SK-N-SH (cell line): Measurements from ENCODE around the gene TRIP13. TPM values are rescaled to one million over a fixed set of nuclear protein-coding genes. Genes with fewer than 3 reads are reported as not detected.
A peak's percentile ranks its signal among the peaks of the same experiment; 100 is the strongest.

Source experiments
- CTCF ChIA-PET: fragments of 300-600, 350-600 bp; formaldehyde crosslinking; extraction: SDS; loops from one replicate; lab custom pipeline; 2021; lab: Yijun Ruan, JAX
- POLR2A ChIA-PET: fragments of 350-600 bp; sonication (Branson Sonifier 250); formaldehyde crosslinking; extraction: SDS; loops from one replicate; lab custom pipeline; 2020; ENCODE audit warnings: antibody characterized with exemption, inconsistent platforms; lab: Yijun Ruan, JAX
- DNase-seq: peaks from one replicate; pipeline ENCODE4 v3.0.0; 2012
- H2AFZ ChIP-seq: fragments of 200-600 bp; sonication (generic); 2 replicates; pipeline ENCODE4 v1.8.1; 2016; ENCODE audit warnings: antibody characterized with exemption, mild to moderate bottlenecking, low read depth
- H3F3A ChIP-seq: fragments of 200-600 bp; sonication (generic); replicated peaks from 2 replicates; pipeline ENCODE3; 2016; ENCODE audit warnings: antibody characterized with exemption, mild to moderate bottlenecking; ENCODE audit not compliant: insufficient read depth
- H3K27ac ChIP-seq, 2 experiments: fragments of 200-500 bp in 1 of 2; fragments of 200-600 bp in 1 of 2; sonication (Bioruptor generic) in 1 of 2; sonication (generic), shearing (Covaris generic) in 1 of 2; 2 replicates each; pipeline versions ENCODE4 v1.5.1 to v1.6.1; 2014 to 2016; ENCODE audit warnings: low read depth in 2 of 2, inconsistent platforms in 1 of 2, low read length in 1 of 2, mild to moderate bottlenecking in 1 of 2, mixed read lengths in 1 of 2
- H3K27me3 ChIP-seq: fragments of 200-600 bp; sonication (generic), shearing (Covaris generic); 2 replicates; pipeline ENCODE4 v1.6.1; 2016; ENCODE audit warnings: mixed run types; ENCODE audit not compliant: insufficient read depth
- H3K36me3 ChIP-seq, 2 experiments: fragments of 200-500 bp in 1 of 2; fragments of 200-600 bp in 1 of 2; sonication (Bioruptor generic) in 1 of 2; sonication (generic) in 1 of 2; replicated peaks in 1 of 2; 2 replicates each; pipeline versions ENCODE3 to v1.5.1; 2014 to 2016; ENCODE audit warnings: low read length in 1 of 2, mild to moderate bottlenecking in 1 of 2; ENCODE audit not compliant: insufficient read depth in 2 of 2, control insufficient read depth in 1 of 2
- H3K4me1 ChIP-seq, 2 experiments: fragments of 200-500 bp in 1 of 2; fragments of 200-600 bp in 1 of 2; sonication (Bioruptor generic) in 1 of 2; sonication (generic), shearing (Covaris generic) in 1 of 2; 2 replicates each; pipeline versions ENCODE4 v1.5.1 to v1.6.1; 2014 to 2016; ENCODE audit warnings: low read depth in 1 of 2, low read length in 1 of 2, mixed run types in 1 of 2; ENCODE audit not compliant: insufficient read depth in 2 of 2, control insufficient read depth in 1 of 2
- H3K4me2 ChIP-seq: fragments of 200-600 bp; sonication (generic), shearing (Covaris generic); 2 replicates; pipeline ENCODE4 v1.6.1; 2017; ENCODE audit warnings: mixed run types
- H3K4me3 ChIP-seq, 2 experiments: fragments of 200-500 bp in 1 of 2; fragments of 200-600 bp in 1 of 2; sonication (Bioruptor generic) in 1 of 2; sonication (generic), shearing (Covaris generic) in 1 of 2; 2 replicates each; pipeline versions ENCODE4 v1.5.1 to v1.8.1; 2014 to 2016; ENCODE audit warnings: low read depth in 2 of 2, inconsistent platforms in 1 of 2, low read length in 1 of 2, mild to moderate bottlenecking in 1 of 2, mixed read lengths in 1 of 2, moderate library complexity in 1 of 2
- H3K79me2 ChIP-seq: fragments of 200-600 bp; sonication (generic); 2 replicates; pipeline ENCODE4 v1.8.1; 2017; ENCODE audit warnings: mild to moderate bottlenecking; ENCODE audit not compliant: insufficient read depth
- H3K9ac ChIP-seq: fragments of 200-600 bp; sonication (generic); 2 replicates; pipeline ENCODE4 v1.6.1; 2017; ENCODE audit warnings: mixed run types
- H3K9me2 ChIP-seq: fragments of 200-600 bp; sonication (generic); 2 replicates; pipeline ENCODE4 v1.6.1; 2017; ENCODE audit warnings: mixed run types
- H3K9me3 ChIP-seq: fragments of 200-600 bp; sonication (generic); 2 replicates; pipeline ENCODE4 v1.6.1; 2017; ENCODE audit warnings: mixed run types, mild to moderate bottlenecking, moderate library complexity
- H4K20me1 ChIP-seq: fragments of 200-600 bp; sonication (generic); 2 replicates; pipeline ENCODE4 v1.6.1; 2017; ENCODE audit warnings: mild to moderate bottlenecking, mixed run types; ENCODE audit not compliant: insufficient read depth
- CHD2 ChIP-seq: fragments of 150-350 bp; IDR thresholded peaks from 2 replicates; pipeline ENCODE4 v1.6.1; 2018; ENCODE audit warnings: low read length; ENCODE audit not compliant: partially characterized antibody
- ELF1 ChIP-seq: IDR thresholded peaks from 2 replicates; pipeline ENCODE4 v1.4.0; 2012
- FOSL2 ChIP-seq: IDR thresholded peaks from 2 replicates; pipeline ENCODE4 v1.4.0; 2012; ENCODE audit warnings: low read depth, mild to moderate bottlenecking, moderate library complexity, borderline replicate concordance
- FOXJ3 ChIP-seq: sonication (generic); formaldehyde crosslinking; IDR thresholded peaks from 2 replicates; pipeline ENCODE4 v1.5.1; 2020; ENCODE audit warnings: mild to moderate bottlenecking, missing genetic modification reagents
- GABPA ChIP-seq: IDR thresholded peaks from 2 replicates; pipeline ENCODE4 v1.4.0; 2012; ENCODE audit warnings: low read depth, mild to moderate bottlenecking
- GATA2 ChIP-seq: sonication (generic); formaldehyde crosslinking; IDR thresholded peaks from 2 replicates; pipeline ENCODE4 v1.5.0; 2020; ENCODE audit warnings: mild to moderate bottlenecking, missing genetic modification reagents
- IRF3 ChIP-seq: fragments of 150-350 bp; IDR thresholded peaks from 2 replicates; pipeline ENCODE4 v1.6.1; 2016; ENCODE audit warnings: mild to moderate bottlenecking, low read depth, low read length
- JUND ChIP-seq: IDR thresholded peaks from 2 replicates; pipeline ENCODE4 v1.4.0; 2012
- NRF1 ChIP-seq: IDR thresholded peaks from 2 replicates; pipeline ENCODE4 v1.6.1; 2012; ENCODE audit warnings: low read depth, mild to moderate bottlenecking, low read length
- PBX3 ChIP-seq: IDR thresholded peaks from 2 replicates; pipeline ENCODE4; 2012
- RAD21 ChIP-seq: IDR thresholded peaks from 2 replicates; pipeline ENCODE4 v1.6.1; 2012; ENCODE audit warnings: mild to moderate bottlenecking, low read length
- REST ChIP-seq: IDR thresholded peaks from 2 replicates; pipeline ENCODE4 v1.6.1; 2012; ENCODE audit warnings: mild to moderate bottlenecking, low read depth, low read length, moderate library complexity
- SIN3A ChIP-seq: IDR thresholded peaks from 2 replicates; pipeline ENCODE4 v1.6.1; 2012; ENCODE audit warnings: low read depth, mild to moderate bottlenecking, low read length, moderate library complexity, borderline replicate concordance
- TAF1 ChIP-seq: IDR thresholded peaks from 2 replicates; pipeline ENCODE4 v1.6.1; 2012; ENCODE audit warnings: low read depth, mild to moderate bottlenecking, low read length, moderate library complexity, borderline replicate concordance
- USF1 ChIP-seq: IDR thresholded peaks from 2 replicates; pipeline ENCODE4 v1.4.0; 2012; ENCODE audit warnings: low read depth, borderline replicate concordance
- WGBS: methylation state at CpG from one replicate; pipeline ENCODE4 v1.1.6; 2017; ENCODE audit warnings: low lambda C conversion rate; 5-methylcytosine and 5-hydroxymethylcytosine counted together
- polyA plus RNA-seq, 3 experiments: library from polyadenylated mRNA; depleted of rRNA; stranded (reverse); fragments of >200 nt; gene quantifications; 2 replicates each; pipeline ENCODE4 v1.2.3, GENCODE V29; 2012

The TRIP13 gene
- polyA plus RNA-seq, 1 of the 3 experiments (the other 2 are of a cell fraction): 24.1 TPM

GRCh38 chr5:910769-911160 lies 18.1 kb downstream of the TRIP13 start (continued):
- no peak for TF ChIP-seq ELF1

- no peaks in the 10 kb centered on the region for H3K9me2 ChIP-seq
- H4K20me1 ChIP-seq: no peaks in the 10 kb centered on the region
- WGBS: 82% methylated on average over 11 of the region's 11 CpGs
- DNase-seq: no peak
- H3K36me3 ChIP-seq: peaks cover 6 to 51% of the 10 kb centered on the region in 2 experiments
- H3F3A ChIP-seq: peaks cover 13% of the 10 kb centered on the region
- H3K27ac ChIP-seq: peak overlapping the region in 1 of 2 experiments; percentile 90; a peak in 2 of 4 replicates
- CTCF ChIA-PET: interaction anchor here (1.1 to 1.6 kb wide), 3 partner anchors 10 to 734 kb away, joined by 3 to 4 read pairs (median 3); no protein-coding TSS in a partner anchor
- no peak for TF ChIP-seq IRF3
- TF ChIP-seq NRF1: no peak
- no peak for TF ChIP-seq SIN3A
- TF ChIP-seq CHD2: no peak
- no peak for TF ChIP-seq GABPA
- no peak for TF ChIP-seq ELF1
- no peak for TF ChIP-seq TAF1
- TF ChIP-seq REST: no peak
- no peak for TF ChIP-seq FOXJ3
- TF ChIP-seq JUND: no peak
- TF ChIP-seq PBX3: no peak
- TF ChIP-seq RAD21: no peak
- no peak for TF ChIP-seq USF1
- TF ChIP-seq FOSL2: no peak
- TF ChIP-seq GATA2 (CRISPR knock-in tag): no peak
- H3K27me3 ChIP-seq: no peaks in the 10 kb centered on the region
- H3K4me2 ChIP-seq: no peak overlapping the region
- peak overlapping the region; percentile 50; the same call in 1 of the 2 replicates for H3K9ac ChIP-seq
- POLR2A ChIA-PET: no interaction called here
- H3K79me2 ChIP-seq: peaks cover 11% of the 10 kb centered on the region; the same call in 1 of the 2 replicates
- no peaks in the 10 kb centered on the region for H3K9me3 ChIP-seq
- H3K4me1 ChIP-seq: peaks cover 0 to 8% of the 10 kb centered on the region in 2 experiments; a peak in 2 of 4 replicates
- no peak overlapping the region for H3K4me3 ChIP-seq
- H2AFZ ChIP-seq: no peak overlapping the region
Measured at GRCh38 chr5:911601-912000, 18.9 kb downstream of the TRIP13 start.
